Heart left ventricle (tissue), 16 donors: Measurements from ENCODE around the gene PNMA6A. TPM values are rescaled to one million over a fixed set of nuclear protein-coding genes. Genes with fewer than 3 reads are reported as not detected.
"Not testable (repeated sequence)": the region's sequence is repeated elsewhere in the genome, so short reads cannot be mapped to it uniquely, and the experiment has no call there.

Experiments
- ATAC-seq, 4 donors: fragments of 200-7000 bp; cut with Tn5 transposase; one replicate each; pipeline ENCODE4 v1.9.1; 2020 to 2022; ENCODE audit warnings: moderate library complexity in 4 of 4, mild to moderate bottlenecking in 3 of 4, moderate number of reproducible peaks in 1 of 4
- DNase-seq, 5 donors: peaks; one replicate each; pipeline ENCODE4 v3.0.0-alpha.2; 2020
- H3K27ac ChIP-seq, 12 donors: fragments of 200-600 bp; sonication (generic) in 4 of 12; one replicate each; pipeline versions ENCODE4 v1.5.0 to v1.8.0; 2016 to 2022; ENCODE audit warnings: mild to moderate bottlenecking in 2 of 12
- H3K27me3 ChIP-seq, 9 donors: fragments of 200-600 bp; sonication (generic) in 2 of 9; one replicate each; pipeline versions ENCODE4 v1.5.1 to v1.8.0; 2016 to 2022; ENCODE audit warnings: mild to moderate bottlenecking in 3 of 9
- H3K36me3 ChIP-seq, 9 donors: fragments of 200-600 bp; sonication (generic) in 2 of 9; one replicate each; pipeline versions ENCODE4 v1.5.0 to v1.8.0; 2018 to 2022; ENCODE audit warnings: mild to moderate bottlenecking in 2 of 9
- H3K4me1 ChIP-seq, 12 donors: fragments of 200-600 bp; sonication (generic) in 4 of 12; one replicate each; pipeline versions ENCODE4 v1.5.0 to v1.8.0; 2016 to 2022; ENCODE audit warnings: mild to moderate bottlenecking in 3 of 12
- H3K4me3 ChIP-seq, 12 donors: fragments of 200-600 bp; sonication (generic) in 4 of 12; one replicate each; pipeline versions ENCODE4 v1.5.0 to v1.8.0; 2017 to 2022; ENCODE audit warnings: mild to moderate bottlenecking in 9 of 12, moderate library complexity in 4 of 12
- H3K9me3 ChIP-seq, 12 donors: fragments of 200-600 bp; sonication (generic) in 4 of 12; one replicate each; pipeline versions ENCODE4 v1.5.0 to v1.8.0; 2016 to 2022; ENCODE audit warnings: mild to moderate bottlenecking in 1 of 12
- CTCF ChIP-seq, 12 donors: fragments of 200-600 bp; sonication (generic) in 4 of 12; IDR thresholded peaks; one replicate each; pipeline versions ENCODE4 v1.5.0 to v1.8.0; 2018 to 2022; ENCODE audit warnings: antibody characterized with exemption in 12 of 12, mild to moderate bottlenecking in 5 of 12
- POLR2A ChIP-seq, 2 donors: fragments of 450-650 bp; IDR thresholded peaks; one replicate each; pipeline ENCODE4 v1.6.1; 2017; ENCODE audit warnings: antibody characterized with exemption in 2 of 2, mild to moderate bottlenecking in 2 of 2, moderate library complexity in 2 of 2
- WGBS, 4 donors: extraction: QIAGEN DNeasy Blood & Tissue Kit in 2 of 4; methylation state at CpG; one replicate each; pipeline versions ENCODE4 v1.1.5 to v1.1.7; 2013 to 2018; 5-methylcytosine and 5-hydroxymethylcytosine counted together
- intact Hi-C, 10 donors: fragments of 100-400 bp; cut with DNase I; formaldehyde crosslinking; loops; one replicate each; pipeline versions ENCODE4 v1.11.1 to v1.14.2; 2022
- long read RNA-seq, 3 donors: library from polyadenylated mRNA; unstranded; transcript quantifications; one replicate each; pipeline ENCODE4 v2.0.0, GENCODE V29; 2020 to 2021
- polyA plus RNA-seq, 2 donors: library from polyadenylated mRNA; stranded (reverse); fragments of 200-250 nt; gene quantifications; one replicate each; pipeline ENCODE4 v1.2.3, GENCODE V29; 2013
- total RNA-seq, 9 donors: library from RNA; depleted of rRNA in 2 of 9; stranded (reverse); fragments of >200 nt in 2 of 9; fragmentation: NEBNext Ultra II Directional in 3 of 9; extraction: Animal tissue kit (Norgen Biotek cat#: 25700) in 3 of 9; gene quantifications; one replicate each; pipeline versions ENCODE4 v1.1.0 to v1.2.4, GENCODE V29; 2016 to 2023
- donor health status: ischemic (EF 13 %, LVEDD 7.1; RV severe dilation, severe dysfunction).
- donor health status: healthy with polysubstance abuse.
- donor health status: DM: no; HTN: yes; CAD: no.
- donor health status: DM: no; HTN: no; CAD: no.
- donor health status: ischemic (EF 25% LVEDD 6.9; RV normal size, moderate dysfunction).
- donor health status: ischemic (EF 25% LVEDD 5.7; RV mildly dilated, moderate dysfunction).
- donor health status: healthy.
- donor health status: DM: yes; HTN: yes; CAD: no.
- donor health status: ischemic (EF 35%, LVEDD 5.7; RV mildly dilated, moderate dysfunction).
- donor health status: nonischemic (EF 11% LVEDD 7.7; RV severe dilation, severe dysfunction).
- donor health status: DM: yes; HTN: yes; CAD: no.
- donor health status: PGD.
- donor health status: ischemic (EF 29% LVEDD 5.4; RV normal size, mild dysfunction).
- donor health status: nonischemic (EF 23%, LVEDD 6.1; RV moderate dilation, normal function).

Gene PNMA6A
- 1 to 10 TPM in 8 of 9 donors, under 1 TPM in 1; 0.74 to 3.1 (median 1.7) TPM for total RNA-seq
- 1 to 10 TPM in 1 of 2 donors, under 1 TPM in 1; 0.71 to 3.4 TPM for polyA plus RNA-seq
- long read RNA-seq, donor 1, partial matches to known transcripts: 1 of 2 reads
- long read RNA-seq, donor 1, other reads (novel, unspliced or antisense): 0 of 2 reads
- long read RNA-seq, donor 2: 0 reads
- long read RNA-seq, donor 3, transcript PNMA6A-201 (2 exons, 2,209 nt): major isoform, 5 of 7 reads
- long read RNA-seq, donor 3, partial matches to known transcripts: 0 of 7 reads
- long read RNA-seq, donor 3, other reads (novel, unspliced or antisense): 2 of 7 reads

- H3K36me3 ChIP-seq, DNase-seq, H3K27ac ChIP-seq, H3K4me3 ChIP-seq, H3K27me3 ChIP-seq, H3K9me3 ChIP-seq, H3K4me1 ChIP-seq, intact Hi-C loops: not testable (repeated sequence)
- WGBS, 4 donors: no CpG with 5 or more reads among the region's 76 CpGs
- ATAC-seq: peak in 3 of 4 donors; percentile 44 to 80 (median 73)
Measured at GRCh38 chrX:153071909-153072583, at the start of gene PNMA6A. Gene PNMA6A (plus strand): TSS chrX:153072454. CDS start chrX:153073063, 609 bp downstream.

GRCh38 chrX:153026501-153026900 lies 45.8 kb upstream of the PNMA6A start:
- H3K27me3 ChIP-seq, H3K27ac ChIP-seq, DNase-seq, H3K4me3 ChIP-seq, H3K9me3 ChIP-seq, intact Hi-C loops, H3K4me1 ChIP-seq, ATAC-seq, H3K36me3 ChIP-seq: not testable (repeated sequence)
- 62 to 100% (median 80%) methylated on average over 2 of the region's 2 CpGs for WGBS, 4 donors

GRCh38 chrX:153028487-153028886 lies 43.8 kb upstream of the PNMA6A start:
- H3K9me3 ChIP-seq, DNase-seq, H3K27ac ChIP-seq, H3K36me3 ChIP-seq, intact Hi-C loops, H3K4me1 ChIP-seq, ATAC-seq, H3K4me3 ChIP-seq, H3K27me3 ChIP-seq: not testable (repeated sequence)
- 55 to 77% (median 67%) methylated on average over 3 to 11 of the region's 11 CpGs for WGBS, 4 donors

- Histone ChIP-seq H3K4me3 (no peak overlapping the region), H3K36me3 (no peaks in the 10 kb centered on the region), H3K27me3 (peaks cover 0 to 3% (median 0%) of the 10 kb centered on the region in 9 donors), H3K9me3 (no peaks in the 10 kb centered on the region), H3K4me1 (peaks cover 0 to 4% (median 0%) of the 10 kb centered on the region in 12 donors), H3K27ac (no peak overlapping the region)
- ATAC-seq: no peak
- TF ChIP-seq POLR2A (IDR thresholded peaks at IDR 0.05) (no peak), CTCF (IDR thresholded peaks at IDR 0.05) (no peak)
- intact Hi-C loops: no loop called here
- WGBS, 4 donors: 61 to 93% (median 74%) methylated on average over 2 of the region's 2 CpGs
- DNase-seq: no peak
Measured at GRCh38 chrX:153029162-153029561, 43.1 kb upstream of the PNMA6A start.

- Histone ChIP-seq H3K36me3 (no peaks in the 10 kb centered on the region), H3K4me3 (no peak overlapping the region), H3K27ac (no peak overlapping the region), H3K27me3 (no peaks in the 10 kb centered on the region), H3K4me1 (peaks cover 0 to 4% (median 0%) of the 10 kb centered on the region in 12 donors), H3K9me3 (no peaks in the 10 kb centered on the region)
- no peak for ATAC-seq
- intact Hi-C loops: loop anchor here in 6 of 10 donors (5.0 to 10.0 kb wide), 7 partner anchors 68 to 635 kb away; partner anchors contain the start of genes ZFP92 (in 2 of the 6) and TREX2 (in 1 of the 6)
- 82 to 92% (median 90%) methylated on average over 5 to 11 of the region's 11 CpGs for WGBS, 4 donors
- no peak for TF ChIP-seq POLR2A (IDR thresholded peaks at IDR 0.05)
- TF ChIP-seq CTCF (IDR thresholded peaks at IDR 0.05): no peak
- no peak for DNase-seq
Measured at GRCh38 chrX:153029875-153030274, 42.4 kb upstream of the PNMA6A start.
